Sigmoid colon (tissue), 7 donors: ENCODE measurements around the gene APRT. TPM values are rescaled to one million over a fixed set of nuclear protein-coding genes. Genes with fewer than 3 reads are reported as not detected.

Source experiments
- DNase-seq: peaks from one replicate; pipeline ENCODE4 v3.0.0-alpha.2; 2019
- H3K27ac ChIP-seq, 4 donors: fragments of 200-600 bp; sonication (generic); one replicate each; pipeline ENCODE4 v1.5.1; 2016 to 2019; ENCODE audit warnings: mild to moderate bottlenecking in 1 of 4
- H3K27me3 ChIP-seq, 3 donors: fragments of 200-600 bp; sonication (generic); one replicate each; pipeline ENCODE4 v1.5.1; 2019; ENCODE audit warnings: mild to moderate bottlenecking in 1 of 3
- H3K36me3 ChIP-seq, 4 donors: fragments of 200-600 bp; sonication (generic); one replicate each; pipeline ENCODE4 v1.5.1; 2016 to 2019
- H3K4me1 ChIP-seq, 4 donors: fragments of 200-600 bp; sonication (generic); one replicate each; pipeline ENCODE4 v1.5.1; 2017 to 2019
- H3K4me3 ChIP-seq, 4 donors: fragments of 200-600 bp; sonication (generic); one replicate each; pipeline ENCODE4 v1.5.1; 2017 to 2019; ENCODE audit warnings: mild to moderate bottlenecking in 2 of 4, moderate library complexity in 1 of 4
- H3K9me3 ChIP-seq, 4 donors: fragments of 200-600 bp in 3 of 4; sonication (generic) in 3 of 4; one replicate each; pipeline versions ENCODE4 v1.5.1 to v1.6.1; 2013 to 2019
- CTCF ChIP-seq, 4 experiments: fragments of 450-650 bp in 3 of 4; fragments of 200-600 bp in 1 of 4; IDR thresholded peaks; one replicate each; pipeline ENCODE4 v1.5.1; 2016 to 2019; ENCODE audit warnings: antibody characterized with exemption in 4 of 4, mild to moderate bottlenecking in 3 of 4, moderate library complexity in 2 of 4
- EP300 ChIP-seq, 4 donors: sonication (generic); formaldehyde crosslinking; IDR thresholded peaks; one replicate each; pipeline ENCODE4 v1.6.1; 2017; ENCODE audit warnings: antibody characterized with exemption in 4 of 4
- POLR2A ChIP-seq, 2 donors: fragments of 450-650 bp; IDR thresholded peaks; one replicate each; pipeline ENCODE4 v1.6.1; 2016; ENCODE audit warnings: antibody characterized with exemption in 2 of 2, mild to moderate bottlenecking in 2 of 2, moderate library complexity in 2 of 2
- POLR2AphosphoS5 ChIP-seq, 4 donors: sonication (generic); formaldehyde crosslinking; IDR thresholded peaks; one replicate each; pipeline ENCODE4 v1.6.1; 2017; ENCODE audit warnings: antibody characterized with exemption in 4 of 4
- WGBS, 2 donors: extraction: QIAGEN DNeasy Blood & Tissue Kit; methylation state at CpG; one replicate each; pipeline ENCODE4 v1.1.7; 2013; 5-methylcytosine and 5-hydroxymethylcytosine counted together
- intact Hi-C: fragments of 100-400 bp; cut with DNase I; formaldehyde crosslinking; loops from one replicate; pipeline ENCODE4 v1.15.1; 2023
- polyA plus RNA-seq, 3 donors: library from polyadenylated mRNA; stranded (reverse); fragments of 200-250 nt; gene quantifications; one replicate each; pipeline ENCODE4 v1.2.3, GENCODE V29; 2013
- total RNA-seq, 4 donors: library from RNA; depleted of rRNA; stranded (reverse); fragments of >200 nt; gene quantifications; one replicate each; pipeline ENCODE4 v1.1.0, GENCODE V29; 2016
- donor health status: healthy with polysubstance abuse.
- donor health status: Bipolar disorder and iron deficiency.
- donor health status: healthy.

The APRT gene
- total RNA-seq (10 to 100 TPM; 56.6 to 78.3 (median 62.5) TPM), polyA plus RNA-seq (100 to 1,000 TPM; 245 to 329 (median 294) TPM)

- Histone ChIP-seq H3K27me3 (no peaks in the 10 kb centered on the region), H3K9me3 (no peaks in the 10 kb centered on the region), H3K36me3 (peaks cover 0 to 21% (median 5%) of the 10 kb centered on the region in 4 donors), H3K4me3 (peak within 1 kb of the TSS; percentile 63 to 88 (median 76)), H3K4me1 (peaks cover 0 to 36% (median 28%) of the 10 kb centered on the region in 4 donors), H3K27ac (peak within 1 kb of the TSS; percentile 91 to 96 (median 96))
- peak; percentile 97 for DNase-seq
- WGBS, 2 donors: 1% methylated on average over 84 of the region's 84 CpGs
- intact Hi-C loops: loop anchor here (1.0 to 5.0 kb wide), 3 partner anchors 45 to 405 kb away; partner anchors contain the start of genes TRAPPC2L and ZNF778
- TF ChIP-seq CTCF (IDR thresholded peaks at IDR 0.05): peak in 2 of 4 experiments; percentile 9 to 24
- TF ChIP-seq POLR2AphosphoS5 (IDR thresholded peaks at IDR 0.05): peak in 3 of 4 donors; percentile 15 to 95 (median 95)
- TF ChIP-seq POLR2A (IDR thresholded peaks at IDR 0.05): no peak
- TF ChIP-seq EP300 (IDR thresholded peaks at IDR 0.05): peak in 1 of 4 donors; percentile 46
Observed at GRCh38 chr16:88811769-88812512, at the start of gene APRT. Gene APRT, minus strand, starts transcription at chr16:88811928. Its CDS starts 29 bp downstream, at chr16:88811899.

DNA sequence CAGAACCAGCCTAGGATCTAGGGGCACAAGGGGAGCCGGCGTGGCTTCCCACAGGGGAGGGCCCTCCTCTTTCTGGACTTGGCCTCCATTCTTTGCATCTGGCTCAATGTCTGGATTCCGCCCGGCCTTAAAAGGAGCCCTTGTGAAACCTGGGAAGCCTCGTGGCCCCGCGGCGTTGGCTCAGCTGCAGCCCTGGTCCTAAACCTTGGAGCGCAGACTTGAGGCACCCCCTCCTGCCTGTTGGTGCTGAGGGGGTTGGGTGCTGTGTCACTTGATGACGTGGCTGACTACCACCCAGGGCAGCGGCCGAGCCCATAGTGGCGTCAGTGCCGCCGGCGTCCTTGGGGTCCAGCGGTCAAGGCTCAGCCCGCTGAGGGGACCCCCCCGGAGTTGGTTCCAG lies 49.6 kb upstream of the APRT start:
- peaks cover 20 to 44% (median 26%) of the 10 kb centered on the region in 4 donors for H3K36me3 ChIP-seq
- H3K9me3 ChIP-seq: no peaks in the 10 kb centered on the region
- no peak overlapping the region for H3K27ac ChIP-seq
- no peak for DNase-seq
- WGBS, 2 donors: 95% methylated on average over 19 of the region's 19 CpGs
- no peaks in the 10 kb centered on the region for H3K27me3 ChIP-seq
- no peak overlapping the region for H3K4me3 ChIP-seq
- TF ChIP-seq EP300 (IDR thresholded peaks at IDR 0.05): no peak
- no peak for TF ChIP-seq POLR2AphosphoS5 (IDR thresholded peaks at IDR 0.05)
- no peak for TF ChIP-seq CTCF (IDR thresholded peaks at IDR 0.05)
- no peak for TF ChIP-seq POLR2A (IDR thresholded peaks at IDR 0.05)
- H3K4me1 ChIP-seq: peaks cover 0 to 14% (median 9%) of the 10 kb centered on the region in 4 donors
- intact Hi-C loops: no loop called here

DNA sequence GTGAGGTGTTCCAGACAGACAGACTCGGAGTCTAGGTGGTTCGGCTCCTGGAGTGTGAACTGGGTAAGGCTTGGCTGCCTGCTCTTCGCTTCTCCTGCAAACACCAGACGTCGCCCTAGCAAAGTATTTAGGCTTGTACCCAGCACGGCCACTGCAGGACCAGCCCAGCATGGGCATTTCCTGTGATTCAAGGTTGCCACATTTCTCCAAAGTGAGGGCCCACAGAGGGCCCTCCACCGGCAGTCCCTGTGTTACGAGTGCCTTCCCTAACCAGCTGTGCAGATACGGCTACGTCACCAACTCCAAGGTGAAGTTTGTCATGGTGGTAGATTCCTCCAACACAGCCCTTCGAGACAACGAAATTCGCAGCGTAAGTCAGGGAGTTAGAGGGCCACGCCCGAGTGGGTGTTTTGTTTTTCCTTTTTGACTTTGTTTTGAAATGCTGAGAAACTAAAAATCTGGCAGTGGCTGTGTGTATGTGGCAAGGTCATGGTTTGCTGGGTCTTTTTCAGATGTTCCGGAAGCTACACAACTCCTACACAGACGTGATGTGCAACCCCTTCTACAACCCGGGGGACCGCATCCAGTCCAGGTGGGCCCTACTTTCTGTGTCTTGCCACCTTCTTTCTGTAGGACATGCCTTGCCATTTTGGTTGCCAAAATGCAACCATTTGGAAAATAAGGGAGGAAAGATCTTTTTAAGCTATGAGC lies 47.8 kb upstream of the APRT start:
- H3K4me1 ChIP-seq: peaks cover 0 to 27% (median 20%) of the 10 kb centered on the region in 4 donors

More for the DNA sequence above, 47.8 kb upstream of the APRT start:
- TF ChIP-seq POLR2A (IDR thresholded peaks at IDR 0.05) (no peak), CTCF (IDR thresholded peaks at IDR 0.05) (no peak), POLR2AphosphoS5 (IDR thresholded peaks at IDR 0.05) (no peak), EP300 (IDR thresholded peaks at IDR 0.05) (no peak)
- DNase-seq: no peak
- WGBS, 2 donors: 94 to 95% methylated on average over 20 of the region's 20 CpGs
- intact Hi-C loops: loop anchor here (5.0 kb wide), 2 partner anchors 122 to 358 kb away; partner anchors contain the start of gene ZNF778
- Histone ChIP-seq H3K27me3 (no peaks in the 10 kb centered on the region), H3K27ac (no peak overlapping the region), H3K4me3 (no peak overlapping the region), H3K9me3 (no peaks in the 10 kb centered on the region), H3K36me3 (peaks cover 20 to 44% (median 26%) of the 10 kb centered on the region in 4 donors)
